GM21515 (cell line): ENCODE data around the gene TUBA1C.

Experiments used
- ATAC-seq: cut with Tn5 transposase; IDR thresholded peaks from one replicate; pipeline ENCODE4 v1.9.1; 2021; ENCODE audit not compliant: unreplicated experiment

The TUBA1C gene

DNA sequence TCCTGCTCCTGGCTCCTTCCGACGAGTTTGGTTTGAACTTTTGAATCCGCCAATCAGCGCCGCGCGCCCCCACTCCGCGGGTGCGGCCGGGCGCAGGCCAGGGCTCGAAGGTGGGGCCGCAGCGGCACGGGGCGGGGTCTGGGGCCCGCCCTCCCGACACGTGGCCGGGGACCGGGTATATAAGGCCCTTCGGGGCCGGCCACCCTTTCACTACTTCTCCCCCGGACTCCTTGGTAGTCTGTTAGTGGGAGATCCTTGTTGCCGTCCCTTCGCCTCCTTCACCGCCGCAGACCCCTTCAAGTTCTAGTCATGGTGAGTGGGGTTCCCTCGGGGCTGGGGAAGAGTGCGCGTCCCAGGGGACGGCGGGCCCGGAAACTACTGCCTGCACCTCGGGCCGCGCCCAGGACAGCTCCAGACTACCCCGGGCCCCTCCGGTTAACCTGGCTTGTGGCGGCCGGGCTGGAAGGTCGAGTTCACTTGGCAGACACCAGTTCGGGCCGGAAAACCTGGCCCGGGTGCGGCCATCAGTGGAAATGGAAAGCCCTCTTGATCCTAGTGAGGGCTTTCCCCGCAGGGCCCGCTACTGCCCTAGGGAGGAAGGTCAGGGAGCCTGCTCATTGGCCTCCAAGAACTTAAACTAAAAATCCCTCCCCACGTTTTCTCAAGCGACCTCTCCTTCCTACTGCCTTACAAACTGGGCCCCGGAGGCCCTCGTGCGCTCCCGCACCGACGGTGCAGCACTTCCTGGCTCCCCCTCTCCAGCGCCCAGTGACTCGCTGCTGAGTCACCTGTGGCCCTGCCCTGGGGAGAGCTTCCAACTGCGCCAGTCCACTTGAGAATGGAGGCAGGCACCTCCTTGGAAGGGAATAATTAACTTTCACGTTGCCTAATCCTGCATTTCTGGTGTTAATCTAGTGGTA, at the start of gene TUBA1C:
Gene TUBA1C (plus strand): TSS at position 210 of the 920 bp plus-strand sequence. CDS start 100 bp downstream, at position 310.
- peak; percentile 79 for ATAC-seq

DNA sequence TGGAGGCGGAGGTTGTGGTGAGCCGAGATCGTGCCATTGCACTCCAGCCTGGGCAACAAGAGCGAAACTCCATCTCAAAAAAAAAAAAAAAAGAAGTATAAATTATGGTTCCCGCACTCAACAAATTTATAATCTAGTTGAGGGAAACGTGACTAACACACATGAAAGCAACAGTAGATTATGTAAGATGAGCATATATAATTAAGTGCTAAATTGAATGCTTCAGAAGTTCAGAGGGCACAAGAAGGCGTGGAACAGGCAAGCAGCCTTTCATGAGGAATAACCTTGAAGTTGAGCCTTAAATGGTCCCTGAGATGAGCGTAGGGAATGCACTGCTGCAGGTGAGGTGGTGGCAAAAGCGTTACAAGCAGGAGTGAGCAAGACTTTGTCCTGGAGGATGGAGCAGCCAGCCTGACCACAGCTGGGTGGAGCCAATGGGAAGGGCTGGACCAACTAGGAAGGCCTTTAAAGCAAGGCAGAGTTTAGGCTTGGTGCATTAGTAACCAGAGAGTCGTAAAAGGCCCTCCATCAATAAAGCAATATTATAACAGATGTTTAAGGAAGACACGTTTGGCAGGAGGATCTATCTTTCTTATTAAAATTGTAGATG, 45.4 kb upstream of the TUBA1C start:
- ATAC-seq, result no peak

DNA sequence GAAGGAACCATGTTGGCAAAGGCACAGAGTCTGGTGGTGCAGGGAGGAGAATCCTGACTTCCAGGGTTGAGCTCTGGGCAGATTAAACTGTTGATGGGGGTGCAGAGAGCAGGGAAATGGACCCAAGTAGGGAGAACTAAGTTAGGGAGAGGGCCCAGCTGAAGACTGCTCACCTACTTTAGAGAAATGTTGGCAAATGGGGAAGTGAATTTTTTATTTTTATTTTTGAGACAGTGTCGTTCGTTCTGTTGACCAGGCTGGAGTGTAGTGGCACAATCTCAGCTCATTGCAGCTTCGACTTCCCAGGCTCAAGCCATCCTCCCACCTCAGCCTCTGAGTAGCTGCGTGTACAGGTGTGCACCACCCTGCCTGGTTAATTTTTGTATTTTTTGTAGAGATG, 43.9 kb upstream of the TUBA1C start:
- no peak for ATAC-seq

DNA sequence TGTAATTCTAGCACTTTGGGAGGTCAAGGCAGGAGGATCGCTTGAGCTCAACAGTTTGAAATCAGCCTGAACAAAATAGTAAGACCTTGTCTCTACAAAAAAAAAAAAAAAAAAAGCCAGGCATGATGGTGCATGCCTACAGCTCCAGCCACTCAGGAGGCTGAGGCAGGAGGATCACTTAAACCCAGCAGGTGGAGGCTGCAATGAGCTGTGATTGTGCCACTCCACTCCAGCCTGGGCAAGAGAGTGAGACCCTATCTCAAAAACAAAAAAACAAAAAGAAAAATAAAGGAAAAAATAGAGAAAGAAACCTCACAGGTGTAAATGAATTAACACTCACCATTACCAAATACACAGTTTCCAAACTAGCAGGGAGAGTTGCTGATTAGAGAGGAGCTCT, 41.8 kb upstream of the TUBA1C start:
- no peak for ATAC-seq

DNA sequence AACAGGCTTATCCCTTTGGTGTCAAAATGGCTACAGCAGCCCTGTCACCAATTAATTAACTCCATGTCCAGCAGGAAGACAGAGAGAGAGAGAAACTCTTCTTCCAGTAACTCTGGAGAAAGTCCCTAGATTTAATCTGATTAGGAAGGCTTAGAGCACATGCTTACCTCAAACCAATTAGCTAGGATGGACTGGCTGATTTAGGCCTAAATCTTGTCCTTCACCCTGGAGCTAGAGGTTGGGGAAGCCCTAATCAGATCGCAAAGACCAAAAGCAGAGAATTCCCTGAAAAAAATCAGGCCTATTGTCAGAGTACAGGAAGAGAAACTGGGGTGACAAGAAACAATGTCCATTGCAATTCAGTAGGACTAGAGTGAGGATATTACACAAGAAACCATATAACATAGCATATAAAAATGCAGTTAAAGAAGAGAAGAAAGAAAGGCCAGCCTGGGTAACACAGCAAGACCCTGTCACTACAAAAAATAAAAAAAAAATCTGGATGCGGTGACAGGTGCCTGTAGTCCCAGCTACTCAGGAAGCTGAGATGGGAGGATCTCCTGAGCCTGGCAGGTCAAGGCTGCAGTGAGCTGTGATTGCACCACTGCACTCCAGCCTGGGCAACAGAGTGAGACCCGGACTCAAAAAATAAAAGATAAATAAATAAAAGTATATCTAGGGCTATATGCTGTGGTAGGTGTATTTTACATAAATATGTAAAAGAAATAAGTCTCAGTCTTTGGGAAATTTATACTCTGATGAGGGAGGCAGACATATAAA, 41.1 kb upstream of the TUBA1C start:
- no peak for ATAC-seq

DNA sequence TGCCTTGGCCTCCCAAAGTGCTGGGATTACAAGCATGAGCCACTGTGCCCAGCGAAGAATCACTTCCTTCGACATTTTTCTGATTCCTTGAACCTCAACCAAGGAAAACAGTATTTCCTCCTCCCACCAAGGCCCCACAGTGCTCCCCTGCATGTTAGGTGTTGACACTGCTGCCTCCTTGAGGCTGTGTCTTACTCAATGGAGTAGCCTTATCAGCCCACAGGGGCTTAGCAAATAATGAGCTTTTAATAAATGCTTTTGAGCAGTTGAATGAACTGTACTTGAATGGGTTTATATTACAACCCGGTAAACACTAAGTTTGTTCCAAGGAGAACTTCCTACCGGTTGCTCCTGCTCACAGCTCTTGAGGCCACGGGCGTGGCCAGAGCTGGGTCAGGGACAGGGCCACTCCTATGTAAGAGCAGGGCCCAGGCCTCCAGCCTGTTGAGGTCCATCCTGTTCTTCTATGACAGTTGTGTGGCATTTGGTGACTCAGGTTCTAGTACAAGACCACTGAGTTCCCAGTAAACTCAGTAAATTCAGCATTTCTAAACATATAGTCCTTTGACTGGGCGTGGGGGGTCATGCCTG, 39.2 kb upstream of the TUBA1C start:
- no peak for ATAC-seq

DNA sequence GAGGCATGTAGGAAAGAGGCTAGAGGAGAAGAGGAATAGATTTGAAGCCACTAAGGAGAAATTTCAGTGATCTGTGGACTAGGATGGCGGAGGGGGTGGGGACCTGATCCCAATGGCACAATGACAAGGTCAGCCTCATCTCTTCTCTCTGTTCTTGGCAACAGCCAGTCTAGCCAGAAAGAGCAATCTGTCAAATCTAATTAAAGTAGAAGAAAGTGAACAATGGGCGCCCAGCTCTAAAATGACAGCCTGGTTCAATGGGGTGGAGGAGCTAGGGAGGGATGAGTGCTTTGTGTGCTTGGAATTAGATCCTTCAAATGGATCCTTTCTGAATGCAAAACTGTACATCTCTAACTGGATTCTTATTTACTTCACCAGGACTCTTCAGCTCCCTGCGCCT, 37.2 kb upstream of the TUBA1C start:
- ATAC-seq, result no peak

DNA sequence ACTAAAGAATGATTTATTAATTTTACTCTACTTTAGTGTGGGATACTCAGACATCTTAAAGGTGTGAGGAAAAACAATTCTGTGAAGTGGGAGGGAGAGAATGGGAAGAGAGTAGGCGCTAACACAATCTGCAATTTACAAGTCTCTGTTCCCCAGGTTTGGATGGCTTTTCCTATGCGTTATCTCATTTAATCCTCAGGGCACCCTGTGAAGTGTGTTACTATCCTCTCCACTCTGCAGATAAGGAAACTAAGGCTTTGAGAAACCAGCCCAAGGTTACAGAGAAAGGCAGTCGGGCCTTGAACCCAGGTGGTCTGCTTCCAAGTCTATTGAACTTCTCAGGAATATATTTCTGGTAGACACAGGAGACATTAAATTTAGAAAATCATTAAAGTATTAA, 36.2 kb upstream of the TUBA1C start:
- no peak for ATAC-seq

DNA sequence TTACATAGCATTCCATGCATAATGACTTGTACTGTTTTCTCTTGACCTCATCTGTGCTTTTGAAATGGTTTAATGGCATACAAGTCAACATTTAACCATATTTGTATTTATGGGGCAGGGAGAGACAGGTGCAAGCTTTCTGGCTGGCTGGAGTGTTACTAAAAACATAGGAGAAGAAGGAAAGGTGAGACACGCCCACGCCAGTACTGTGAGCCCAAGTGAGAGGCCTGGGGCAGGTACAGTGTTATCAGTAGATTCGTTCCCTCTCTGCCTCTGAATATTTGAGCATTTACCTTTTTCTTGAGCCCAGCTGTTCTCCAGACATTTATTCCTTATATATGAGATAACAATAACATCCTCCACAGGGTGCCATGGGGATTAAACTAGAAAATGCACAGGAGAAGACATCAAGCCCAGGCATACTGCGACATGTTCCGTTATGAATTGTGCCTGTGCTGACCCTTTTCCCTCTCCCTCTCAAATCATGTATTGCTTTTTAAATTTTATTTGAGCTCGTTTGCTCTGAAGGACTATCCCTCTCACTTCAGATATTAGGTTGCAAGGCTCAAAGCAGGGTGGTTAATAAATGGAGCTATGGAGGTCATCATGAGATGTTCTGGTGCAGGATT, 34.6 kb upstream of the TUBA1C start:
- no peak for ATAC-seq

DNA sequence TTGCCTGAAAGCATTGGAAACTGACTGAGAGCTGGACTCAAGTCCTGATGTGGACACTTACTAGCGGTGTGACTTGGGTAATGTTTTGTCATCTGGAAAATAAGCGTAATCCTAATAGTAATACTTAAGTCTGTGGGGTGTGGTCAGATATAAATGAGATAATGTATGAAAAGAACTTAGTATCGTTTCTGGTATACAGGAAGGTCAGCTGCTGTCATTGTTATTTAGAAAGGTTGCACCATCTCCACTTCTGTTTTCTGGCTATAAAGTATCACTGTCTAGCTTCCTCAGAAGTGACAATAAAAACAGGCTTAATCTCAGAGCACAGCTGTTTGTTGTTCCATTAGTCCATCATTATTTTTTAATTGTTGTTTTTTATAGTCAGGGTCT, 34.1 kb upstream of the TUBA1C start:
- no peak for ATAC-seq

DNA sequence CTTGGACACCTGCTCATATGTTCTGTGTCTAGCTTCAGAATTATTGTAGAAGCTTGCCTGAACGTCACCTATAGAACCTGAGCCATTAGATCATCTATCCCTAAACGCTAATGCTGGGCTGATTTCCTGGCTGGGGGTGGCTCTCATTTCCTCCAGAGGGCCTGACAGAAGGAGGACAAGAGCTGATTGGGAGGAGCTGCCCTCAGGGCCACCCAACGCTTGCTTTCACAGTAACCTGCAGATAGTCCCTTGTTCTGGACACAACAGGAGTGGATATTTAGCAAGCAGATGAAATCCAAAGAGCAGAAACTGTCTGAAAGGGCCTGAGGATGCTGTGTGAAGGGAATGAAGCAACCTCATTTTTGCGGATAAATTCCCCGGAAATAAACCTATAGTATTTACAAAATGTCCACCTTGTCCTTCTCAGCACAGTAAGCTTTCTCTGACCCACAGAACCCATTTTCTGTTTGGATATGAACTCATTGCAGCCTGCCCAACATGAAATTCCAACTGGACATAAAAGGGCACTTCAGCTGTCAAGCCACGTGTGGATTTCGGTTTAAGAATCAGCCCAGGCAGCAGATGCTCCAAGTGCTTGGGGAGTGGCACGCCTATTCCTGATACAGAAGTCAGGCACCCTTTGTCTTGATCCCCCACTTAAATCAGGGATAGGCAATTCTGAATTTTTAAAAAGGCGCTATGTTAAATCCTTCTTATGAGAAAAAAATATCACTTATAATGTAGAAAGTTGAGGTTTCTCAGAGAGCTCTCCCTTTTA, 32.8 kb upstream of the TUBA1C start:
- ATAC-seq, result no peak

DNA sequence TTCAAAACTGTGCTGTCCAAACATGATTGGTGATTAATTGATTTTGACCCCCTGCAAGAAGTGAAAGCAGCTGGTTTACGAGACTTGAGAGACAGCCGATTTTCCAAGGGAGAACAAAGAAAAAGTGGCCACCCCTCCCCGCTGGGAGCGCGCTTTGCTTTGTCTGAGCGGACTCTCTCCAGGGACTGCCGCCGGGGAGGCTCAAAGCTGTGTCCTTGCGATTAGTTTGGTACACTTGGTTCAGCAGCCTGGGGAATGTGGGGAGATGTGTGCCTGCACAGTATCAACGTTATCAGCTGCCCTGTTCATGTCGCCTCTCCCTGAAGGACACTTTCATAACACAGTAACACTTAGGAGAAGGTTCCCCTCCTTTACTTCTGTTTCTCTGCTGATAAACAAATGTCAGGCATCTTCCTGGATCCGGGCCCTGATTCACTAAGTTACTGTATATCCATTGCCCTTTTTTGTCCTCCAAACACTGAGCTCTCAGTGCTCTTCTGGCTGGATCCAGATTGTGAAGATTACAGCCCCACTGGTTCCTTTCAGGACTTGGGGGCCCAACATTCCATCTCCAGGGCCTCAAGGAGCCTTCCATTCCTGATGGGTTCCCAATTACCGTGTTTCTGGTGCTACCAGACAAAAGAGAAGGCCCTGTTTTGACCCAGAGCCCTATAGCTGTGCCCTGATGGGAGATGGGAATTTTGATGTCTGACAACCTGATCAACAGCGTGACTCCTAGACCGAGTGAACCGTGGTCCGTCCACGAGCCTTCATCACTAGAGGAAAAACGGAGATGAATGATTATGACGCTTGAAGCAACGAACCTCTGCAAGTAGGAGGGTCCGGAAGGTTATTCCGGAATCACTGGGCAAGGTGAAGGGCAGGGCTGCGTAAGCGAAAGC, 31.7 kb upstream of the TUBA1C start:
- ATAC-seq, result no peak

DNA sequence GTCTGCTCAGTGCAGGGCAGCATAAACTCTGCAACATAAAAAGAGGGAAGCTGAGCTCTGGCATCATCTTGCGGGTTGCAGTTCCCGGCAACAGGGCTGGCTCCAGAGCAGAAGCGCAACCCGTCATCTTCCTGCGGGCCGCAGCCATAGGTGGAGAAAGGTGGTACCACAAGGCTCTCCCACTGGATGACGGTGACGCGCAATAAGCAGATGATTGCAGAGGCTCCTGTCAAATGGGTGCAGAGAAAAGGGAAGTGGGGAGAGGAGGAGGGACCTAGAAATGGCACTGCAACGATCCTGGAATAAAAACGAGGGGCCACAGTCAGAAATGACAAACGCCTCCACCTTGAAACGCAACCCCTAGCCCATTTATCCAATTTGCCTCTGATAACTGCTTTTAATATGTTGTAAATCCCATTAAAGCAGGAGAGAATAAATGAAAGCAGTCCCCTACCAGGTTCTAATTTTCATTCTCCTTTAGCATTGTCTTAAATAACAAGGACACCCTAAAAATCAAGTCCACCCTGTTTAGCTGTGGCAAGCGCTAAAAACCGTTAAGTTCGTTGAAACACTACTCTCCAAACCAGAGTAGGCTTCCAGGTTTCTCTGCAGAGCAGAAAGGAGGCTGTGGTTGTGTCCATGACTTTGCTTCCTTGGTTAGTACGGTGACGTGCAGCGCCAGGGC, 30.9 kb upstream of the TUBA1C start:
- ATAC-seq, result no peak

DNA sequence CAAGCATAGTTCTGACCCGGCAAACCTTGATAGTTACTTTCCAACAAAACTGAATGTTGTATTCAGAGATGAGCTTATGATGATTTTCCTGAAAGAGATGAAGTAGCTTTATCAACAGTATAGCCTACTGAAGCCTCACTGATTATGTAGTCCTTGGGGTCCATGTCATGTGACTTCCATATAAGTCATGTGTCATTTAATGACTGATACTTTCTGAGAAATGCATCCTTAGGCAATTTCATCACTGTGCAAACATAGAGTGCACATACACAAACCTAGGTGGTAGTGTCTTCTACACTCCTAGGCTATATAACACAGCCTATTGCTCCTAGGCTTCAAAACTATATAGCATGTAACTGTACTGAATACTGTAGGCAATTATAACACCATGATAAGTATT, 28.5 kb upstream of the TUBA1C start:
- no peak for ATAC-seq

DNA sequence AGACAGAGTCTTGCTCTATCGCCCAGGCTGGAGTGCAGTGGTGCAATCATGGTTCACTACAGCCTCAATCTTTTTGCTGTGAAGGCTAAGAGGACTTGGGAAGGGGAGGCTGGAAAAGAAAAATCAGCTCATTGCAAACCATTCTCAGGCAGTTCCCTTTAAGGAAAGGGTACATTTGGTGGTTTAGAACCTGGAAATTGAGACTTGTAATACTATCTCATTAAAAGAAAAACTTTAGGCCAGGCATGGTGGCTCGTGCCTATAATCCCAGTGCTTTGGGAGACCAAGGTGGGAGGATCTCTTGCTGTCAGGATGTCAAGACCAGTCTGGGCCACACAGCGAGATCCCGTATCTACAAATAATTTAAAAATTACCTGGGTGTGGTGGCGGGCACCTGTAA, 21.3 kb upstream of the TUBA1C start:
- no peak for ATAC-seq

DNA sequence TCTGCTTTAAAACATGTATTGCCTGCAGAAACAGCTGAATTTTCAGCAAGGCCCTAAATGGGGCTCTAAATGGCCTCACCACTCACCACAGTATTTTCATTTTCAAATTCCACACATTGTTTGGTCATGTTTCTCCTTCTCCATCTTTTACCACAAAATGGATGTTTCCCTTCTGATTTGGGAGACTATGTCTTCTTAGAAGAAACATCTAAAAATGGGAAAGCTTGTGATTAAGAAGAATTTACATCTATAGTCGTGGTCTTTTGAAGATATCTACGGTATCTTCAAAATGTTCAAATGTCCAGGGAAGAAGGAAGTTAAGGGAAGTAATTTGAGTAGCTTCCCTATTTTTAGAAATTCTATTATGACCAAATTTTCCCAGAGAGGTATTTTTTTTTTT, 20.7 kb upstream of the TUBA1C start:
- ATAC-seq, result no peak

DNA sequence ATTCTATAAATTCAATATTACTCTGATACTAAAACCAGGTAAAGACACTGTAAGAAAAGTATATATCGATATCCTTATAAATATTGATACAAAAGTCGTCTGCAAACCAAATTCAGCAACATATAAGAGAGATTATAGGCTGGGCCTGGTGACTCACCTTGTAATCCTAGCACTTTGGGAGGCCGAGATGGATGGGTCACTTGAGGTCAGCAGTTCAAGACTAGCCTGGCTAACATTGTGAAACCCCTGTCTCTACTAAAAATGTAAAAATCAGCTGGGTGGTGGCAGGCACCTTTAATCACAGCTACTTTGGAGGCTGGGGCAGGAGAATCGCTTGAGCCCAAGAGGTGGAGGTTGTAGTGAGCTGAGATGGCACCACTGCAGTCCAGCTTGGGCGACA, 13.5 kb upstream of the TUBA1C start:
- ATAC-seq, result no peak

DNA sequence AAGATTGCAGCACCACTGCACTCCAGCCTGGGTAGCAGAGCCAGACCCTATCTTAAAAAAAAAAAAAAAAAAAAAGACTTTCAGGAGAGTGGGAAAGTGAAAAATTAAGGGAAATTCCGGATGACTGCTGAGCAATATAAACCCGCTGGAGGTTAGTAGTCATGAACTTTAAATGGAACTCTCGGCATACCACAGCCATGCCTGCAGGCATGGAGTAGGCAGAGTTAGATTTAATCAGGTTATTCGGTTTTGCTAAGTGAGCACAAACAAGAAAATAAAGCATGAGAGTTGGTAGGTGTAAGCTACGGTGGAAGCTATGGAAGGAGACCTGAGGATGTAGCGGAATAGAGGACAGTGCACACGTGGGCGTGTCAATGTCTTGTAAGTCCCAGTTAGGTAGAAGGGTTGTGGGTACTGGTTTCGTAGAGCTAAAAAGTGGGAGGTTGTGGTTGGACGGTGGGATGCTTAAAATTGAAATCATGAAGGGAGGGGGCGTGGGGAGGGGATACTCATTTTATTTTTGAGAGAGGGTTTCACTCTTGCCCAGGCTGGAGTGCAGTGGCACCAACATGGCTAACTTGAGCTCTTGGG, 11.8 kb upstream of the TUBA1C start:
- ATAC-seq, result no peak
